NB4 (cell line): Measurements from ENCODE around the gene GRID1.

Experiments used
- CTCF ChIP-seq: IDR thresholded peaks from one replicate; pipeline ENCODE4 v1.5.1; 2012; ENCODE audit warnings: low read depth, low read length
- MYC ChIP-seq: IDR thresholded peaks from 2 replicates; pipeline ENCODE4 v1.6.1; 2011; ENCODE audit warnings: low read depth, low read length
- POLR2A ChIP-seq: IDR thresholded peaks from 2 replicates; pipeline ENCODE4 v1.6.1; 2011; ENCODE audit warnings: mild to moderate bottlenecking; ENCODE audit not compliant: insufficient read length; ENCODE audit errors: extremely low read depth

GRCh38 chr10:86368046-86368445 is 1.5 kb upstream of the GRID1 start:
- TF ChIP-seq POLR2A (no peak), CTCF (no peak), MYC (no peak)
